Panc1 (cell line): ENCODE measurements around the gene DCC. TPM values are rescaled to one million over a fixed set of nuclear protein-coding genes. Genes with fewer than 3 reads are reported as not detected.

ENCODE experiments used
- ATAC-seq: fragments of 200-7000 bp; cut with Tn5 transposase; 2 replicates; pipeline ENCODE4 v1.9.1; 2020; ENCODE audit warnings: mild to moderate bottlenecking, moderate library complexity
- BruUV-seq: library from RNA; stranded (reverse); fragments of 400-500 nt; replicated peaks from 2 replicates; lab custom pipeline; 2021; lab: Mats Ljungman, UMichigan
- CTCF ChIA-PET: fragments of 300-600 bp; sonication (Branson Sonifier 250); formaldehyde crosslinking; loops from one replicate; lab custom pipeline; 2022; ENCODE audit warnings: antibody characterized with exemption; lab: Charles Lee
- POLR2A ChIA-PET: fragments of 300-600 bp; sonication (Branson Sonifier 250); formaldehyde crosslinking; loops from one replicate; lab custom pipeline; 2022; ENCODE audit warnings: antibody characterized with exemption; lab: Charles Lee
- DNase-seq: peaks from one replicate; pipeline ENCODE4 v3.0.0-alpha.2; 2010; ENCODE audit warnings: low read depth, low spot score
- H3K27ac ChIP-seq: 2 replicates; pipeline ENCODE4 v1.5.1; 2011; ENCODE audit warnings: mild to moderate bottlenecking, low read length, inconsistent platforms
- H3K27me3 ChIP-seq: fragments of 200-500 bp; sonication (Bioruptor generic); 2 replicates; pipeline ENCODE4 v1.6.0; 2014; ENCODE audit warnings: low read length, inconsistent platforms; ENCODE audit not compliant: control insufficient read depth, insufficient read depth
- H3K36me3 ChIP-seq: fragments of 200-500 bp; sonication (Bioruptor generic); 2 replicates; pipeline ENCODE4 v1.5.1; 2014; ENCODE audit warnings: inconsistent platforms, mild to moderate bottlenecking, low read length, moderate library complexity; ENCODE audit not compliant: control insufficient read depth, insufficient read depth
- H3K4me1 ChIP-seq: 2 replicates; pipeline ENCODE4 v1.5.1; 2011; ENCODE audit warnings: inconsistent platforms, mild to moderate bottlenecking, low read length, moderate library complexity; ENCODE audit not compliant: control insufficient read depth, insufficient read depth
- H3K4me3 ChIP-seq, 2 experiments: 2 replicates each; pipeline ENCODE4 v1.5.1; 2011 to 2012; ENCODE audit warnings: low read depth in 2 of 2, low read length in 2 of 2, mild to moderate bottlenecking in 2 of 2, inconsistent platforms in 1 of 2, moderate library complexity in 1 of 2
- H3K9me3 ChIP-seq: fragments of 200-500 bp; sonication (Bioruptor generic); 2 replicates; pipeline ENCODE4 v1.5.1; 2014; ENCODE audit warnings: low read depth, mild to moderate bottlenecking, inconsistent platforms, low read length, moderate library complexity; ENCODE audit not compliant: control insufficient read depth, insufficient read depth
- CTCF ChIP-seq: fragments of 450-650 bp; IDR thresholded peaks from 2 replicates; pipeline ENCODE4 v1.5.1; 2017; ENCODE audit warnings: mild to moderate bottlenecking
- POLR2AphosphoS5 ChIP-seq: IDR thresholded peaks from 2 replicates; pipeline ENCODE4 v1.6.1; 2012; ENCODE audit warnings: mild to moderate bottlenecking, low read depth, low read length, moderate library complexity
- REST ChIP-seq, 2 experiments: IDR thresholded peaks; 2 replicates each; pipeline ENCODE4 v1.6.1; 2011 to 2012; ENCODE audit warnings: low read depth in 2 of 2, control low read depth in 1 of 2, low read length in 1 of 2, mild to moderate bottlenecking in 1 of 2, moderate library complexity in 1 of 2; ENCODE audit not compliant: insufficient read depth in 1 of 2
- SIN3A ChIP-seq: IDR thresholded peaks from 2 replicates; pipeline ENCODE4 v1.6.1; 2012; ENCODE audit warnings: low read depth, mild to moderate bottlenecking, low read length, moderate library complexity, borderline replicate concordance; ENCODE audit not compliant: insufficient read depth
- TCF7L2 ChIP-seq: IDR thresholded peaks from 2 replicates; pipeline ENCODE4 v1.6.1; 2011; ENCODE audit warnings: mild to moderate bottlenecking, low read depth, low read length, inconsistent platforms
- in situ Hi-C: cut with HindIII; loops from 2 replicates; pipeline ENCODE4 v1.10.0; 2016; ENCODE audit warnings: low sequenced_read_pairs, low pct_unique_long_range_greater_than_20kb
- intact Hi-C: fragments of 100-400 bp; cut with micrococcal nuclease; formaldehyde crosslinking; loops from one replicate; pipeline ENCODE4 v1.10.0; 2022; ENCODE audit not compliant: unreplicated experiment
- total RNA-seq: library from RNA; stranded (reverse); gene quantifications from one replicate; pipeline ENCODE4 v1.2.1, GENCODE V29; 2021; ENCODE audit not compliant: unreplicated experiment

The DCC gene
- total RNA-seq, 1 experiment from 2014 or later: not detected

GRCh38 chr18:52700816-52701215, 360.8 kb downstream of the DCC start:
- no TSS peak for BruUV-seq
- H3K9me3 ChIP-seq: no peaks in the 10 kb centered on the region
- intact Hi-C loops: loop anchor here (5.0 kb wide), 1 partner anchor 466 kb away; no protein-coding TSS in a partner anchor
- H3K27me3 ChIP-seq: no peaks in the 10 kb centered on the region
- no peaks in the 10 kb centered on the region for H3K36me3 ChIP-seq
- DNase-seq (no peak), ATAC-seq (no peak)
- CTCF ChIA-PET: no interaction called here
- H3K27ac ChIP-seq: no peak overlapping the region
- in situ Hi-C loops: no loop called here
- no peaks in the 10 kb centered on the region for H3K4me1 ChIP-seq
- TF ChIP-seq SIN3A (no peak), REST (IDR thresholded peaks at IDR 0.05; ENCODE audit: insufficient read depth in 1 of 2, low read depth in 2 of 2, low read length in 1 of 2) (no peak), POLR2AphosphoS5 (no peak), CTCF (no peak), TCF7L2 (no peak)
- H3K4me3 ChIP-seq: no peak overlapping the region
- POLR2A ChIA-PET: no interaction called here

GRCh38 chr18:52701219-52701935, 361.4 kb downstream of the DCC start:
- Histone ChIP-seq H3K36me3 (no peaks in the 10 kb centered on the region), H3K27me3 (no peaks in the 10 kb centered on the region), H3K27ac (no peak overlapping the region), H3K4me3 (no peak overlapping the region), H3K9me3 (no peaks in the 10 kb centered on the region), H3K4me1 (no peaks in the 10 kb centered on the region)
- in situ Hi-C loops (no loop called here), intact Hi-C loops (loop anchor here (5.0 kb wide), 1 partner anchor 466 kb away; no protein-coding TSS in a partner anchor)
- no peak for TF ChIP-seq CTCF
- no peak for DNase-seq
- ChIA-PET POLR2A (no interaction called here), CTCF (no interaction called here)
- BruUV-seq: no TSS peak
- ATAC-seq: no peak
